Cardiac atrium fibroblast (primary cell): ENCODE results near the gene EEA1. TPM values are rescaled to one million over a fixed set of nuclear protein-coding genes. Genes with fewer than 3 reads are reported as not detected.

Experiments used
- total RNA-seq: library from RNA; depleted of rRNA; stranded (reverse); fragments of >200 nt; gene quantifications from 2 replicates; pipeline ENCODE4 v1.2.3, GENCODE V29; 2015

EEA1 gene
- total RNA-seq, result 6.2 and 6.9 TPM in 2 replicates

GRCh38 chr12:92928962-92929915 lies at the start of gene EEA1:
Gene EEA1, minus strand, starts transcription at chr12:92929295. Its CDS starts 229 bp downstream, at chr12:92929066.

Other genes with a start within 250 kb of the EEA1 start
- not detected in 2 replicates for gene PLEKHG7, start 226.3 kb downstream of the EEA1 start, total RNA-seq